CD4-positive, alpha-beta T cell treated with Interleukin-12 subunit alpha and Interleukin-12 subunit beta, for 1 hour (primary cell): ENCODE measurements around the gene VWF.

Experiments used
- DNase-seq: peaks from one replicate; pipeline ENCODE4 v3.0.0-alpha.2; 2020

The VWF gene

GRCh38 chr12:5944688-5945070 is 179.8 kb downstream of the VWF start:
- DNase-seq: no peak

- DNase-seq: no peak
Measured at GRCh38 chr12:5944053-5944452, 180.4 kb downstream of the VWF start.

GRCh38 chr12:5941907-5942306 is 182.6 kb downstream of the VWF start:
- no peak for DNase-seq

GRCh38 chr12:5927732-5928516 is 196.5 kb downstream of the VWF start:
- DNase-seq: no peak

GRCh38 chr12:5925646-5926045 is 198.8 kb downstream of the VWF start:
- DNase-seq: no peak

- no peak for DNase-seq
Measured at GRCh38 chr12:5924342-5924741, 200.1 kb downstream of the VWF start.

- no peak for DNase-seq
Measured at GRCh38 chr12:5923751-5924150, 200.7 kb downstream of the VWF start.

GRCh38 chr12:5923043-5923605 is 201.3 kb downstream of the VWF start:
- no peak for DNase-seq

GRCh38 chr12:5921966-5922899 is 202.2 kb downstream of the VWF start:
- DNase-seq: no peak

GRCh38 chr12:5921027-5921909 is 203.2 kb downstream of the VWF start:
- DNase-seq: no peak

- DNase-seq: no peak
Measured at GRCh38 chr12:5916785-5917290, 207.6 kb downstream of the VWF start.

GRCh38 chr12:5915511-5915910 is 209.0 kb downstream of the VWF start:
- DNase-seq: no peak

- DNase-seq: no peak
Measured at GRCh38 chr12:5914387-5915149, 209.9 kb downstream of the VWF start.

GRCh38 chr12:5913387-5913786 is 211.1 kb downstream of the VWF start:
- DNase-seq: no peak

- no peak for DNase-seq
Measured at GRCh38 chr12:5912437-5913334, 211.8 kb downstream of the VWF start.

GRCh38 chr12:5912011-5912410 is 212.5 kb downstream of the VWF start:
- DNase-seq: no peak

- DNase-seq: no peak
Measured at GRCh38 chr12:5910790-5911548, 213.5 kb downstream of the VWF start.

- DNase-seq: no peak
Measured at GRCh38 chr12:5909560-5909959, 214.9 kb downstream of the VWF start.

GRCh38 chr12:5908251-5908650 is 216.2 kb downstream of the VWF start:
- no peak for DNase-seq

- DNase-seq: no peak
Measured at GRCh38 chr12:5907807-5908206, 216.7 kb downstream of the VWF start.
